ENCODE measurements around the gene SETDB2. TPM values are rescaled to one million over a fixed set of nuclear protein-coding genes. Genes with fewer than 3 reads are reported as not detected.

Gene SETDB2
- total RNA-seq, 4 donors from 2014 or later = 5.4 to 20.6 (median 8.9) TPM

DNA sequence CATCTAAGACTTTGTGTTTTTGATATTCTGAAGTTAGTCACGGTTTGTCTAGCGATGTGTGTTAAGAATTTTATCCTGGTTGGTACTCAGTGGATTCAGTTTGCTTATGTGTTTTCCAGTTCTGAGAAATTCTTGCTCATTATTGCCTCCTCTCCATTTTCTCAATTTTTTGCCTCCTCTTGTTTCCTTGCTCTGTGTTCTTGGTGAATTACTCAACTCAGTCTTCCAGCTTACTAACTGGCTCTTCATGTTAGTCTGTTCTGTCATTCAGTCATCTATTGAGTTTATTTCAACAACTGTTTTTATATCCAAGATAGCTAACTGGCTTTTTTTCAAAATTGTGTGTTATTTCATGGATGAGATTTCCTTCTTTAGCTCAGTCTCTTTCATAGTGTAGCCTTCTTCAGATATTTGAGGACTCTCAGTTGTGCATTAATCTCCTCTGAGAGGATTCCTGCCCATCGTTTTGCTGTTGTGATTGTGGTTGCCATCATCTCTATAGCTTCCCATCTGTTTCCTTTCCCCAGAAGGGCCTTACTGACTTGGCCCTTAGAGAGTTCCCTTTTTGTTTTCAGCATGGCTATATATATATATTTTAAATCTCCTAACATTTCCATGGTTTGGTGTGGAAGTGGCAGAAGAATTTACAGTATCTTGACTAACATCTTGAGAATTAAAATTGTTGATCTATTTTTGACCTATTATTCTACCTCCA lies 6.2 kb downstream of the SETDB2 start:
- H3K36me3 ChIP-seq = no peaks in the 10 kb centered on the region
- peaks cover 0 to 10% (median 5%) of the 10 kb centered on the region in 4 donors for H3K4me1 ChIP-seq
- H3K27me3 ChIP-seq = no peaks in the 10 kb centered on the region
- H3K4me3 ChIP-seq = no peak overlapping the region
- no peaks in the 10 kb centered on the region for H3K9me3 ChIP-seq
- no peak for DNase-seq
- no peak for TF ChIP-seq POLR2A (IDR thresholded peaks at IDR 0.05)
- TF ChIP-seq, protein P1, sequence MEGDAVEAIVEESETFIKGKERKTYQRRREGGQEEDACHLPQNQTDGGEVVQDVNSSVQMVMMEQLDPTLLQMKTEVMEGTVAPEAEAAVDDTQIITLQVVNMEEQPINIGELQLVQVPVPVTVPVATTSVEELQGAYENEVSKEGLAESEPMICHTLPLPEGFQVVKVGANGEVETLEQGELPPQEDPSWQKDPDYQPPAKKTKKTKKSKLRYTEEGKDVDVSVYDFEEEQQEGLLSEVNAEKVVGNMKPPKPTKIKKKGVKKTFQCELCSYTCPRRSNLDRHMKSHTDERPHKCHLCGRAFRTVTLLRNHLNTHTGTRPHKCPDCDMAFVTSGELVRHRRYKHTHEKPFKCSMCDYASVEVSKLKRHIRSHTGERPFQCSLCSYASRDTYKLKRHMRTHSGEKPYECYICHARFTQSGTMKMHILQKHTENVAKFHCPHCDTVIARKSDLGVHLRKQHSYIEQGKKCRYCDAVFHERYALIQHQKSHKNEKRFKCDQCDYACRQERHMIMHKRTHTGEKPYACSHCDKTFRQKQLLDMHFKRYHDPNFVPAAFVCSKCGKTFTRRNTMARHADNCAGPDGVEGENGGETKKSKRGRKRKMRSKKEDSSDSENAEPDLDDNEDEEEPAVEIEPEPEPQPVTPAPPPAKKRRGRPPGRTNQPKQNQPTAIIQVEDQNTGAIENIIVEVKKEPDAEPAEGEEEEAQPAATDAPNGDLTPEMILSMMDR (IDR thresholded peaks at IDR 0.05) = no peak
- H3K27ac ChIP-seq = no peak overlapping the region

DNA sequence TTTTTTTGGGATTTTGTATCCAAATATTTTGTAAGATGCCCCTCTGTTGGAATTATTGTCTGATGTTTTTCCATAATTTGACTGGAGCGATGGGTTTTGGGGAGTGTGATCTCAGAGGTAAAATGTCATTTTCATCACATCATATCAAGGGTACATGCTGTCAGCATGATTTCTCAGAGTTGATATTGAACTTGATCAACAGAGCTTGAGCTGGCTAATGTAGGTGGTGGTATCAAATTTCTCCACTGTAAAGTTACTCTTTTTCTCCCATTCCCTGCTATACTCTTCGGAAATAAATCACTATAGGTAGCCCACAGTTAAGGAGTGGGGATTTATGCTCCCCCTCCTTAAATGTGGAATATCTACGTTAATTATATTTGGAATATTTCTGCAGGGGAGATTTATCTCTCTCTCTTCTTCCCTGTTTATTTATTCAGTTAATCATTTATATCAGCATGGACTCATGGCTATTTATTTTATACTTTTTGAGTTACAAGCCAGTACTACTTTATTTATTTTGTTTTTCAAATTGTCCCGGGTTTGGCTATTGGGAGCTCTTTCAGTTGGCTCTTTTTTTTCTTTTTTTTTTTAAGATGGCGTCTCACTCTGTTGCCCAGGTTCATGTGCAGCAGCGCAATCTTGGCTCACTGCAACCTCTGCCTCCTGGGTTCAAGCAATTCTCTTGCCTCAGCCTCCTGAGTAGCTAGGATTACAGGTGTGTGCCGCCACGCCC lies 8.8 kb downstream of the SETDB2 start:
- no peak for DNase-seq
- Histone ChIP-seq H3K27ac (no peak overlapping the region), H3K4me3 (no peak overlapping the region), H3K9me3 (no peaks in the 10 kb centered on the region), H3K4me1 (peaks cover 0 to 5% (median 0%) of the 10 kb centered on the region in 4 donors), H3K36me3 (no peaks in the 10 kb centered on the region), H3K27me3 (no peaks in the 10 kb centered on the region)
- TF ChIP-seq POLR2A (IDR thresholded peaks at IDR 0.05) = no peak
- TF ChIP-seq, protein P1 (IDR thresholded peaks at IDR 0.05) = no peak

DNA sequence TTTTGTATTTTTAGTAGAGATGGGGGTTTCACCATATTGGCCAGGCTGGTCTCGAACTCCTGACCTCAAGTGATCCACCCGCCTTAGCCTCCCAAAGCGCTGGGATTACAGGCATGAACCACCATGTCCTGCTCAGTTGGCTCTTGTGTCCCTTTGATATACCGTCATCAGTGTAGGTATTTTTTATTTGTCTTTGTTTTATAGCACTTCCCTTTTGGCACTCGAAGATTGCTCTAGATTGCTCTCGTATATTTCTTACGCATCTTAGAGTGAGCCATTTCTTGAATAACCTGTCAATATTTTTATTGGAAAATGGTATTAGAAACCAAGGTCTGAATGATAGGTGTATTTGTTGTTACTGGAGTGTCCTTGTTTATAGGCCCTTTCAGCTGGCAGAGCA lies 9.4 kb downstream of the SETDB2 start:
- TF ChIP-seq, protein P1 (IDR thresholded peaks at IDR 0.05) = no peak
- no peak for TF ChIP-seq POLR2A (IDR thresholded peaks at IDR 0.05)

DNA sequence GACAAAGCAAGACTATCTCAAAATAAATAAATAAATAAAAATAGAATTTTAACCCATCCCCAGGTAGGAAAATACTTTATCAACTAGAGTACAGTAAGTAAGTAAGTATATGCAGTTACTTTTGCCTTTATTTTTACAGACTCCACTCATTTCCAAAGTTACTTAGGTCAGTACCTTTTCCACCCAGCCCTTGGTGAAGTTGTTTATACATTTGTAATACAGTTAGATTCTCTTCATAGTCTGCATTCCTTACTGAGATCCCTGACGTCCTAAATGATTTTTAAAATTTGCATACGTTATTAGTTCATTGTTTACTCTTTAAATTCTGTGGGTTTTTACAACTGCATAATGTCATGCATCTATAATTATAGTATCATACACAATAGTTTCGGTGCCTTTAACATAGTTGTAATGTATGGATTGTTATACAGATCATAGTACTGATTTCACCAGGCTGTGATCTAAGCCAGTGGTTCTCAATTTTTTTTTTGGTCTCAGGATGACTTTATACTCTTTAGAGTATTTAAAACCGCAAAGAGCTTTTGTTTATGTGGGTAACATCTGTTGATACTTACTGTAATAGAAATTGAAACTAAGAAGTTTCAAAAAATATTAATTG lies 10.4 kb downstream of the SETDB2 start:
- H3K27ac ChIP-seq = no peak overlapping the region
- no peaks in the 10 kb centered on the region for H3K9me3 ChIP-seq
- H3K4me1 ChIP-seq = peaks cover 0 to 5% (median 0%) of the 10 kb centered on the region in 4 donors
- no peak overlapping the region for H3K4me3 ChIP-seq
- TF ChIP-seq POLR2A (IDR thresholded peaks at IDR 0.05) = no peak
- TF ChIP-seq, protein P1 (IDR thresholded peaks at IDR 0.05) = no peak
- no peak for DNase-seq
- H3K36me3 ChIP-seq = no peaks in the 10 kb centered on the region
- no peaks in the 10 kb centered on the region for H3K27me3 ChIP-seq

More for the DNA sequence above, 9.4 kb downstream of the SETDB2 start:
- Histone ChIP-seq H3K4me1 (peaks cover 0 to 5% (median 0%) of the 10 kb centered on the region in 4 donors), H3K4me3 (no peak overlapping the region), H3K27me3 (no peaks in the 10 kb centered on the region), H3K27ac (no peak overlapping the region), H3K36me3 (no peaks in the 10 kb centered on the region), H3K9me3 (no peaks in the 10 kb centered on the region)
- no peak for DNase-seq

DNA sequence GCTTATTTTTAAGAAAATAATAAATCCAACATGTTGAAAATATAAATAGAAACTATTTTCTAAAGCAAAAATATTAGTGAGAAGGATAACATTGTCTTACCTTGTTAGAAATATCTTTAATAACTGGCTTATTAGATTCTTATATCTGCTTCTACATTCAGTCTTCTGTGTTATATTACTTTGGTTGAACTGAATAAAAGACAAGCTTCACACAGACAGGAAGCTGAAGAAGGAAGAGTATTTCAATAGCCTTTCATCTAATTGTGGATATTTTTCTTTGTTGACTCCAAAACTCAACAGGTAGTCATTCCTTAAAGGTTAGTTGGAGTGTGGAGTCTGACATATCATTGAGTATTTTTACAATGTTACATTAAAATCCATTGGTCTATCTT lies 10.9 kb downstream of the SETDB2 start:
- H3K4me1 ChIP-seq = peaks cover 0 to 5% (median 0%) of the 10 kb centered on the region in 4 donors
- DNase-seq = no peak
- H3K27ac ChIP-seq = no peak overlapping the region
- no peak overlapping the region for H3K4me3 ChIP-seq
- no peaks in the 10 kb centered on the region for H3K9me3 ChIP-seq
- no peaks in the 10 kb centered on the region for H3K36me3 ChIP-seq
- TF ChIP-seq POLR2A (IDR thresholded peaks at IDR 0.05) = no peak
- TF ChIP-seq, protein P1 (IDR thresholded peaks at IDR 0.05) = no peak
- no peaks in the 10 kb centered on the region for H3K27me3 ChIP-seq
